HG03045 (cell line): ENCODE data around the gene NR1I3.

ENCODE experiments used
- ATAC-seq: cut with Tn5 transposase; IDR thresholded peaks from one replicate; pipeline ENCODE4 v1.9.1; 2021; ENCODE audit warnings: mild to moderate bottlenecking, moderate library complexity; ENCODE audit not compliant: unreplicated experiment

The NR1I3 gene

GRCh38 chr1:161196521-161197451 lies 41.2 kb downstream of the NR1I3 start:
- ATAC-seq = no peak

- no peak for ATAC-seq
These were observed 41.9 kb downstream of the NR1I3 start for GRCh38 chr1:161196111-161196510.

DNA sequence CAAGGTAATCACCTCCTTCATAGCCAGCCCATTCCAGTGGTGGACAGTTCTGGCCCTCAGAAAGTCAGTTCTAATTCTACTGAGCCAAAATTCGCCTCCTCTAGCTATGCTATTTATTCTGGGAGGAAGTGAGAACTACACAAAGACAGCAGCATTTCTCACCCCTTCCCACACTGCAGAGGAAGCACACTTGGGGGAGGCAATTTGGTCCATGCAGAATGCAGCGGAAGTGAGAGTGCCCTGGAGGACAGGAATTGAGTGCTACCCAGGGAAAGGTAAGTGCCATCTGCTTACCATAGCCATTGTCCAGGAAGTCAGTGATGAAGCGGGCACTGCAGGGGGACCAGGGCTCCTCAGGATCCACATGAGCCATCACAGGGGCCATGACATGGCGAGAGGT lies 42.8 kb downstream of the NR1I3 start:
- ATAC-seq = no peak

- ATAC-seq = no peak
These were observed 44.3 kb downstream of the NR1I3 start for GRCh38 chr1:161193561-161194235.

GRCh38 chr1:161192476-161193465 lies 45.2 kb downstream of the NR1I3 start:
- peak; percentile 52 for ATAC-seq

- no peak for ATAC-seq
These were observed 46.0 kb downstream of the NR1I3 start for GRCh38 chr1:161191971-161192370.

- no peak for ATAC-seq
These were observed 47.0 kb downstream of the NR1I3 start for GRCh38 chr1:161190962-161191521.

- no peak for ATAC-seq
These were observed 49.0 kb downstream of the NR1I3 start for GRCh38 chr1:161189036-161189435.

GRCh38 chr1:161188381-161188780 lies 49.6 kb downstream of the NR1I3 start:
- ATAC-seq = no peak

- ATAC-seq = no peak
These were observed 50.7 kb downstream of the NR1I3 start for GRCh38 chr1:161187311-161187710.

GRCh38 chr1:161185732-161186311 lies 52.2 kb downstream of the NR1I3 start:
- ATAC-seq = peak; percentile 16

DNA sequence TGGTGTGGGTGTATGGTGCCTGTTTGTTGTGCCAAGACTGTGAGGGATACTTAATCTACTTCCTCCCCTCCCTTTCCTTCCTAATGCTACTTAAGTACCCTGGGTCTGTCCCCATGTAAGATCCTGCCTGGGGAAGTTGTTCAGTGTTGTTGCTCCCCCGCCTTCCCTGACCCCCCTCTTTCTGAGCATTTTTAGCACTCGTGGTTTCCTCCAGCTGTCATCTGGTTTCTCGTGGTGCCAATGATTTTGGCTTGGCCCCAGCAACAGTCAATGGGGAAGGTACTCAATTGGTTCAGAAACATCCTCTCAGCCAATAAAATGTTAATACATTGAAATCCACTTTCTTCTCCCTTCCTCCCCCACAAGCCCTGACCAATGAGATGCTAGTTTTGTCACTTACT lies 52.7 kb downstream of the NR1I3 start:
- ATAC-seq = peak; percentile 73

- ATAC-seq = peak; percentile 34
These were observed 55.8 kb downstream of the NR1I3 start for GRCh38 chr1:161182214-161182613.

DNA sequence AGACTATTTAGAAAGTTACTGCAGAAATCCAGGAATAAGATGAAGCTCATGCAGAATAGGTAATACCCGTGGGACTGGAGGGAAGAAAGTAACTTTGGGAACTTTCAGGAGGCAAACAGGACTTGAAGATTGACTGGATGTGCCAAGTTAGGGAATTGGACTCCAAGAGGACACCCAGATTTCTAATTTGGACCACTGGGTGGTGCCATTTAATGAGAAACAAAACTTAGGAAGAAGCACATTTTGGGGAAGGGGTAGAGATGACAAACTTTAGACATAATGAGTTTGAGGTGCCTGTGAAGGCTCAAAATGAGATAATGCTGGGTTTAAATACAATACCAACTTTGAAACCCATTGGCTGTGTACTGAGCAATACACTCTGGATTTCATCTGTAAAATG lies 57.4 kb downstream of the NR1I3 start:
- no peak for ATAC-seq

DNA sequence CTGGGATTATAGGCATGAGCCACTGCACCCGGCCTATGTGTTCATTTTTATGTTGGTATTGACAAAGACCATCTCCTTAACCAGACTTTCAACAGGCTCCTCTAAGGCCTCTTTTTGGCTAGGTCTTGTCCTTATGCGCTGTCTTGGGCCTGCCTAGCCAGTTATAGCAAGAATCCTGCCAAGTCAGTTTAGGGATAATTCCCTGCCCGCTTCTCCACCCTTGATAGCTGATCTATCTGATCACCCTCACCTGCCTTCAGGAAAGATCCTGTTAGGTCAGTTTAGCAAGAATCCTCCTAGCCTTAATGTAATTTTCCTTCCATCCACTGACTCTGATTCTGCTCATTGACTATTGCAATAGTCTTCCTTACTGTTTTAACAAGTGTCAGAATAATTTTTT lies 58.3 kb downstream of the NR1I3 start:
- no peak for ATAC-seq
